ENCODE results near the gene TEN1. TPM values are rescaled to one million over a fixed set of nuclear protein-coding genes. Genes with fewer than 3 reads are reported as not detected.

The TEN1 gene
- total and polyA plus RNA-seq, 2 of the 4 experiments (the other 2 are of a cell fraction): 14.7 to 17.9 TPM

GRCh38 chr17:76027159-76027839 lies 48.3 kb downstream of the TEN1 start, which contains the start of gene EVPL:
EVPL (minus strand) TSS chr17:76027306; CDS start chr17:76027198, 108 bp downstream.
- Histone ChIP-seq H3K23ac (ENCODE audit: low read depth, low read length) (no peak within 1 kb of the TSS), H2AK9ac (replicated peaks; ENCODE audit: low read depth, low read length, poor library complexity) (no peak within 1 kb of the TSS), H3K27me3 (ENCODE audit: control insufficient read depth, insufficient read depth, low read length) (peaks cover 6% of the 10 kb centered on the region; the same call in 1 of the 2 replicates), H2AK5ac (ENCODE audit: low read depth, low read length) (no peak within 1 kb of the TSS), H2AFZ (replicated peaks; ENCODE audit: low read length, poor library complexity) (no peak within 1 kb of the TSS), H4K91ac (ENCODE audit: insufficient read depth, low read depth, low read length) (no peak within 1 kb of the TSS), H3K4me2 (ENCODE audit: low read depth, low read length) (no peak within 1 kb of the TSS), H3K9ac (ENCODE audit: low read depth, low read length) (no peak within 1 kb of the TSS), H3K9me1 (ENCODE audit: insufficient read depth, low read length) (no peaks in the 10 kb centered on the region; the same call in 1 of the 2 replicates), H3K9me3 (ENCODE audit: control insufficient read depth, insufficient read depth, low read length) (no peaks in the 10 kb centered on the region), H2BK5ac (ENCODE audit: low read depth, low read length, poor library complexity, severe bottlenecking) (no peak within 1 kb of the TSS), H4K20me1 (ENCODE audit: insufficient read depth, low read length) (no peaks in the 10 kb centered on the region), H3K4me1 (ENCODE audit: control insufficient read depth, insufficient read depth, low read length) (peaks cover 2% of the 10 kb centered on the region; the same call in 1 of the 2 replicates), H2BK120ac (ENCODE audit: low read depth, low read length) (no peak within 1 kb of the TSS), H2BK20ac (ENCODE audit: low read depth, low read length) (no peak within 1 kb of the TSS), H4K5ac (ENCODE audit: low read depth, low read length) (no peak within 1 kb of the TSS), H3K4me3 (ENCODE audit: insufficient read depth, low read depth, low read length) (no peak within 1 kb of the TSS), H3K27ac (ENCODE audit: insufficient read depth, low read length) (no peak within 1 kb of the TSS), H3K79me1 (ENCODE audit: low read depth in 1 of 2, low read length in 2 of 2) (no peaks in the 10 kb centered on the region), H3K4ac (ENCODE audit: low read depth, low read length) (no peak within 1 kb of the TSS), H2BK15ac (ENCODE audit: low read depth, low read length) (no peak within 1 kb of the TSS), H3K18ac (ENCODE audit: low read depth, low read length) (no peak within 1 kb of the TSS), H4K8ac (ENCODE audit: low read depth in 2 of 2, low read length in 2 of 2) (no peak within 1 kb of the TSS), H3K56ac (ENCODE audit: extremely low read depth, insufficient read depth, low read length) (no peak within 1 kb of the TSS), H3K36me3 (ENCODE audit: control insufficient read depth, insufficient read depth, low read length) (no peaks in the 10 kb centered on the region), H3K14ac (replicated peaks; ENCODE audit: low read depth, low read length) (no peak within 1 kb of the TSS)
- ATAC-seq (ENCODE audit: low read depth): no peak
- dilution Hi-C loops (cut with HindIII; ENCODE audit: low sequenced_read_pairs, unreplicated experiment) (no loop called here), intact Hi-C loops (cut with micrococcal nuclease) (no loop called here), in situ Hi-C loops (cut with MboI; ENCODE audit: low sequenced_read_pairs) (no loop called here)
- POLR2A ChIA-PET (ENCODE audit: unreplicated experiment): no interaction called here
- TF ChIP-seq FOS (IDR thresholded peaks at IDR 0.05; ENCODE audit: low read depth, low read length) (no peak), RFX5 (IDR thresholded peaks at IDR 0.05; ENCODE audit: low read depth, low read length) (no peak), MXI1 (IDR thresholded peaks at IDR 0.05; ENCODE audit: borderline replicate concordance, low read depth, low read length) (no peak), CHD1 (IDR thresholded peaks at IDR 0.05; ENCODE audit: low read depth, low read length) (no peak), NFE2L2 (IDR thresholded peaks at IDR 0.05; ENCODE audit: low read depth, low read length) (no peak), CTCF (conservative IDR thresholded peaks at IDR 0.05; ENCODE audit: low read depth, low read length) (no peak), MAZ (IDR thresholded peaks at IDR 0.05; ENCODE audit: borderline replicate concordance, low read depth, low read length) (no peak), SMC3 (IDR thresholded peaks at IDR 0.05; ENCODE audit: low read depth, low read length) (no peak), POLR2A (IDR thresholded peaks at IDR 0.05; ENCODE audit: low read depth, low read length) (no peak), CEBPB (IDR thresholded peaks at IDR 0.05; ENCODE audit: low read depth, low read length) (no peak)
- TF ChIP-seq, protein P1, sequence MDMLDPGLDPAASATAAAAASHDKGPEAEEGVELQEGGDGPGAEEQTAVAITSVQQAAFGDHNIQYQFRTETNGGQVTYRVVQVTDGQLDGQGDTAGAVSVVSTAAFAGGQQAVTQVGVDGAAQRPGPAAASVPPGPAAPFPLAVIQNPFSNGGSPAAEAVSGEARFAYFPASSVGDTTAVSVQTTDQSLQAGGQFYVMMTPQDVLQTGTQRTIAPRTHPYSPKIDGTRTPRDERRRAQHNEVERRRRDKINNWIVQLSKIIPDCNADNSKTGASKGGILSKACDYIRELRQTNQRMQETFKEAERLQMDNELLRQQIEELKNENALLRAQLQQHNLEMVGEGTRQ (IDR thresholded peaks at IDR 0.05; ENCODE audit: low read depth, low read length): no peak
- 67% methylated on average over 5 of the region's 24 CpGs; no CpG with 5 or more reads in 1 of the 2 experiments for WGBS, 2 experiments (ENCODE audit: extremely low coverage in 2 of 2, insufficient read length in 1 of 2)
- BruUV-seq (replicated peaks): no TSS peak
- no peak for DNase-seq
- CTCF ChIA-PET: no interaction called here
